ENCODE data around the gene SPARC.

Gene SPARC

DNA sequence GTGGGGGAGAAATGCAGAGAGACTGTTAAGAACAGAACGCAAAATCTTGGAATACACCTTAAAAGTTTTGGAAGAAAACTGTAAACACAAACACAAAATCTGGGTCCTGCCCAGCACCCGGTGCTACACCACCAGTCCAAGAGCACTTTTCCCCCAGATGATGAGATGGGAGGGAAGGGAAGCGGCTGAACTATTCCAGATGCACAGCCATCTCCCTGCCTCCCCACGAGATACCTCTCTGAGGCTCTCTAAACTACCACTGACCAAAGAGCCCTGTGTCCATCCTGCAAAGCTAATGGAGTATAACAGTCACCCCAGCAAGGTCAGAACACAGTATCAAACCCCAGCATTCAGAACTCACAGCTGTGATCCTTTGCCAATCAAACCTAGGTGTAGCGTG lies 8.0 kb downstream of the SPARC start:
- no peak for DNase-seq (ENCODE audit: low read depth in 2 of 2)

DNA sequence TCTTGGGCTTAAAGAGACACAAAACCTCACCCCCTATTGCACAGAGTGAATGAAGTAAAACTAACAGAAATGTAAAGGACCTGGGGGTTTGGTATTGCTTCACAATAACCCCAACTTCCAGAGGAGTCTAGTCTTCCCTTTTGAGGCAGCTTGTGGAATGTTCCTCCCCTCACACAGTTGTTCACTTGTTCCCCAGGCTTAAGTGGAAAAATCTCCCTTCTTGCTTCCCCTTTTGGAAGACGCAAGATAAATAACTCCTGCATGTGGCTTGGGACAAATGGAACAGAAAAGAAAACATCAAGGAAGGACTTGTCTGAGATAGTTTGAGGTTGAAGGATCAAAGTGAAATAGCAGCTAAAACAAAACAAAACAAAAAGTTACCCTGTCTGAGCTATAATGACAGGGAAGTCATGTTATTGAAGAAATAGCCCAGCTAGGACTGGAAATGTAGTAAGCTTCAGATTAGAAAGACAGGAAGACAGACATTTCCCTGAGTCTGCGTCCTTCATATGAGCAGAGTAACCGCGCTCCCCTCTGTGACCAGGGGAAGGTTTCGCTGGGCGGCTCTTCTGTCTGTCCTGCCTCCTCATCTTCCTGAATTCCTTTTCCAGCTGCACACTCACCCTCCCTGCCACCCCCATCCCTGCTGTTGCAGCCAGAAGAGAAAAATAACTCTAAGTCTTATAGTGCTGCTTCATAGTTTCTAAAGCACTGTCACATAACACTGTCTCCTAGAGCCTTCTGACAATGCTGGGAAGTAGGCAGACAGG lies 8.8 kb downstream of the SPARC start:
- no peak for DNase-seq (ENCODE audit: low read depth in 2 of 2)

DNA sequence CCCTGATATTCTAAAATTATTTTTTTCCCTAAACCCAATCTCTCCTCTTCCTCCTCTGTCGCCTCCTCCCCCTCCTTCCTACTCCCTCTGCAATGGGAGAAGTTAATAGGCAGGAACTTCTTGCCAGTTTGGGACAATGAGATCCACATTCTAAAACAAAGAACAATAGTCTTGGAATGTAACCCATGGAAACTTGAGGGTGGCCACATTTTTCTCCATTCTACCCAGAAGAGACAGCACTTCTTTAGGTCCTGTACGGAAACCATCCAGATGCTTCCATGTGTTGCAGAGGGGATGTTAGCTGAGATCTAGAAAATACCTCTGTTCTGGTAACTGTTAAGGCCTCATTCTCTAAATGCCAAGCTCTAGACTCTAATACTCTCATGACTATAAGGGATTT lies 10.0 kb downstream of the SPARC start:
- no peak for DNase-seq (ENCODE audit: low read depth in 2 of 2)

DNA sequence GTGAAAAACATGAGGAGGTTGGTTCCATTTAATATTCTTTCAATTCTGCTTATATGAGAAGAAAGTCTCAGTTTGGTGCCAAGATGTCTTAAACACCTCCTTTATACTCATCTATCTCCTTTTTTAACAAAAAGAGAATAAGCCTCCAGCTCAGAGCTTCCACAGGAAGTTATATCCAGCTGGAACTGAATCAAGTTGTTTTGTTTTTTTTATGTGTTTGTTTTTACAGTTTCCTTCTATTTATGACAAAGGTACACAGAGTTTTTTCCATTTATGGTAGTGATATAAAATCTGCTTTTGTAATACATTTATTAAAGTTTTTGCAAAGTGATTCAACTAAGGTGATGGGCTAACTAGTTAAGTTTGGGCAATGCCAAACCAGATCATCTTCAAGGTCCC lies 10.4 kb downstream of the SPARC start:
- no peak for DNase-seq (ENCODE audit: low read depth in 2 of 2)

DNA sequence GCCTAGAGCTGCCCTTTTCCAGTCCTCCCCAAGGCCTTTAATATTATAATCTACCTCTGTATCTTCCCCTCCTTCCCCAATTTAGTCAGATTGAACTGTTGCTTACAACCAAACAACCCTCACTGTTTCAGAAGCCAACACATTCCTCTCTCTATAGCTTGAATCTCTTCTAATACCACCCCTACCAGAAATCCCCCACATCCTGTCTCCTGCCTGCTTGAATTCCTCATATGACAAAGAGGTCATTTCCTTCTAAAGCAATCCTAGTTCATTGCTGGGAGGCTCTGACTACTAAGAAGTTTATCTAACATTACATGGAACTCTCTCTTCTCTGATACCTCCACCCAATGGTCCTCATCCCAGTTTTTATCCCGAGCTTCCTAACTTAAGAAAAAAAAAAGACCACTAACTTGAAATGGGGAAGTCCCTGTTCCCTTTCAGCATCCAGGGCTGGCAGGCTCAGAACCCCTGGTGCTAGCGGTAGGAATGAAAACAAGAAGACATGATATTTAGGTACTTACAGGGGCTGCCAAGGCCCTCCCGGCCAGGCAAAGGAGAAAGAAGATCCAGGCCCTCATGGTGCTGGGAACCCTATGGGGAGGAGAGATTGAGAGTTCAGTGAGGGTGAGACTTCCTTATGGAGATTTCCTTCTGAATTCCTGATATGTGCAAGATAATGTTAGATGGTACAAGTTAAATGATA lies 11.0 kb downstream of the SPARC start:
- DNase-seq (ENCODE audit: low read depth in 2 of 2), result no peak

DNA sequence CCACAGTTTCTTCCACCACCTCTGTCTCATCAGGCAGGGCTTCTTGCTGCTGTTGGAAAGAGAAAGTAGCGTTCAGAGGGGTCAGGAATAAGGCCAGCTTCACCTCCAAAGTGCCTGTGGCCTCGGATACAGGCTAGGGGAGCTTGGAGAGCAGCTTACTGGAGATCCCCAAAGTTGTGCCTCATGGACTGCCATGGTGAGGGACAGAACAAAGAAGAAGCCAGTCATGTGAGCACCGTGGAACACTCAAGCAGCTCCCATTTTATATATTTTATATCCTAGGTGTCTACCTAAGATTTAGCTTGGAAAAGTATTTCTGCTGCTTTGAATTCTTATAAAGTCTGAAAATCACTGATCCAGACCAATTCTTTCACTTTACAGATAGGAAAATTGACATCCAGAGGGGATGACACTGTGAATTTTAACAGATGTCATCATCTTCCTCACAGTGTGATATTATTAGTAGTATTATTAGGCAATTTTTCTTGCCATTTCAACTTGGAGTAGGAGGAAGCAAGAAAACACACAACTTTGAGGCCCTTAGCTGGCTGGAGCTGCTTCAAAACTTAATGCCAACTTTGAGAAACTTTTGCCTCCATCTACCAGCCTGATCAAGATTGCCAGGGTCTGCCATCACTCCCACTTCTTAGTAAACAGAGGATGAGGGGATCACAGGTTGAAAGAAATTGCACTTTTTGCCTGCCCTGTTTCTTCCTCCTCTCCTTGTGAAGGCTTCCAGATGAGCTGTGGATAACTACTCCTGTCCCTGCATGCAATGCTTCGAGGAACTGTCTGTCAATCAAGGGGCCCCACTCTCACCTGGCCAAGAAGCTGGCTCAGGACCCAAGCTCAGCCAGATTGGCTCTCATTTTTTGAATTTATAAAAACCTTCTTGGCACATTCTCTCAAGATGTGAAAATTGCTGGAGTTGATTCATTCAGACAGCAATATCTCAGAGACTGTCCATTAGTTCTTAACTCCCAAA lies 11.8 kb downstream of the SPARC start:
- no peak for DNase-seq (ENCODE audit: low read depth in 2 of 2)

DNA sequence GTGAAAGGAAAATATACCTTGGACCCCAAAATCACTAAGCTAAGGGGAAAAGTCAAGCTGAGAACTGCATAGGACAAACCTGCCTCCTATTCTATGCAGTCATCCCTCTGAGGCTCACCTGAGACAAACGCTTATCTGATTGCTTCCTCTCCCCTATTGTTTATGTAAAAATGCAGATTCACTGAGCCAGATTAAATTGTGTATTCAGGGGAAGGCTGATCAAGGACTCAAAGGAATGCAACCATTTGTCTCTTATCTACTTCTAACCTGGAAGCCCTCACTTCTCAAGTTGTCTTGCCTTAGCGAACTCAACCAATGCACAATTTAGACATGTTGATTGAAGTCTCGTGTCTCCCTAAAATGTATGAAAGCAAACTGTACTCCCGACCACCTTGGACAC lies 13.3 kb downstream of the SPARC start:
- no peak for DNase-seq (ENCODE audit: low read depth in 2 of 2)

DNA sequence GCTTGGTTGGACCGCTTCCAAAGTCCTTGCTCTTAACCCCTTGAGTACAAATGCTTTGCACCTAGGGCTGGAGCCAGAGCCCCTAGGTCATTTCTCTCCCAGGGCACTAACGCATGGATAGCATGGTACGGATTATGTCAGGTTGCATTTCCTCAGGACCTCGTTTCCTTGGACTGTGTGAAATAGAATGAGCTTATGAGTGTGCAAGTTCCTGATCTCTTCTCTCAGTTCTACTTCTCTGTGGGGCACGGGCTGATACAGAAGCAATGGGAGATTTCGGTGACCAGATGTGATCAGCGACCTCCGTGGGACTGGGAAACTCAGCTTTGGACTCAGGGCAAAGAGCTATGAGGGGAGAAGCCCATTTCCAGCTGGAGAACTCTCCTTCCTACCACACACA lies 14.2 kb downstream of the SPARC start:
- DNase-seq (ENCODE audit: low read depth in 2 of 2), result no peak

DNA sequence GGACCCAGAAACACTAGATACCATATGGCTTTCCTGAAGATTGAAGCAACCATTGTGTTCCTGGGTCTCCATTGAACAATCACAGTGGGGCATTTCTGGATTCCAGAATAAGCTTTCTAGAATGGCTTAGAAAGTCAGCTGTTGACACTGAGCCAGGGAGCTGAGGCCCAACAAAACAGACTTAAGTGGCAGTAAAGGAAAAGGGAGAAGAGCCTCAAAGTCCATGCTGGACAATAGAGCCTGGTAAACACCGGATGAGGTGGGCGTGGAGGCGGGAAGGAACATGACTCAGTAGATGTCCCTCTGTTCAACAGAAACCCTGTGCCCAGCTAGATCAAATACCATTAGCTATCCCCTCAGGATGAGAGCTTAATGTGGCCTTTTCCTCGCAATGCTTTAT lies 14.8 kb downstream of the SPARC start:
- DNase-seq (ENCODE audit: low read depth in 2 of 2), result no peak

DNA sequence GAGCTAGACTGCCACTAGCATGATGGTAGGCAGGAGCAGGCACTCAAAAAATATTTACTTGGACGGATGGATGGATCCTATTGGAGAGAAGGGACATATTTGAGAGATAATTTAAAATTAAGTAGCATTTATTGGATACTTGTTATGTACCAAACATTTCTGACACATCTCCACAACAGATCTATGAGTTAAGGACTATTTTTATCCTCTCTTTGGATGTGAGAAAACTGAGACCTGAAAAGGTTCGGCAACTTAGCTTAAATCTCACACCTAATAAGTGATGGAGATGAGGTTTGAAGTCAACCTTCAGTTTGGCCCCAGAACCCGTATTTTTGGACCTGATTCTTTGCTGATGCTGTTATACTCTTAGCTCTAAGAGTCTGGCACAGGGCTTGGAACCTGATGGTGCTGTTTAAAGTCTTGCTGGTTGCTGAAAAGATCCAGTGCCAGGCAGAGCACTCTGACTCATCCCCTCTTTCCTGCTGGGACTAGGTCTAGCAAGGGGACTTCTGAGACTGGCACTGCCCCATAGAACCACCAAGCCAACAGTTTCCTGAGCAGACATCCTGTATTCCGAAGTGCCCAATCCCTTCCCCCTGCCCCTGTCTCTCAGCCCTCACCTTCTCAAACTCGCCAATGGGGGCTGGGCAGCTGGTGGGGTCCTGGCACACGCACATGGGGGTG lies 15.6 kb downstream of the SPARC start:
- DNase-seq (ENCODE audit: low read depth in 2 of 2), result no peak

DNA sequence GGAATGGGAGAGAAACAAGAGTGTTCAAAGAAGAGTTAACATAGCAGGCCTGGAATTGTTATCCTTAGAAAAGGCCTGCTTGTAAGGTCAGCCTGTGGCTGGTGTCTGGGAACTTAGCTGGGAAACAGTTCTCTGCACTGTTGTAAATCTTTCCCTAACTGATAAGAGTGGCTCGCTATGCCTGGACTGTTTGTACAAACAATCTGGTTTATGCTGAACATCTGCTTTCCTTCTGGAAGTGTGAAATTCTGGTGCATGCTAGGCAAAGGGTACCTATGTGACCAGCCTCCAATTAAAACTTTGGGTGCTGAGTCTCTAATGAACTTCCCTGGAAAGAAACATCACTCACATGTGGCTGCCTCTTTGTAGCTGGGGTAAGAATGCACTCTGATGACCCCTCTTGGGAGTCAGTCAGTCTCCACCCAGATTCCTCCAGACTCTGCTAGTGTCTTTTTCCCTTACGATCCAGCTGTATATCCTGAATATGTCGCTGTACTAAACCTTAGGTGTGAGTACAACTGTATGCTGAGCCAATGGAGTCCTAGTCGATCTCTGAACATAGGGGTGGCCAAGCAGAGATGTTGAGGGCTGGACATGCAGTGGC lies 16.5 kb downstream of the SPARC start:
- no peak for DNase-seq (ENCODE audit: low read depth in 2 of 2)

DNA sequence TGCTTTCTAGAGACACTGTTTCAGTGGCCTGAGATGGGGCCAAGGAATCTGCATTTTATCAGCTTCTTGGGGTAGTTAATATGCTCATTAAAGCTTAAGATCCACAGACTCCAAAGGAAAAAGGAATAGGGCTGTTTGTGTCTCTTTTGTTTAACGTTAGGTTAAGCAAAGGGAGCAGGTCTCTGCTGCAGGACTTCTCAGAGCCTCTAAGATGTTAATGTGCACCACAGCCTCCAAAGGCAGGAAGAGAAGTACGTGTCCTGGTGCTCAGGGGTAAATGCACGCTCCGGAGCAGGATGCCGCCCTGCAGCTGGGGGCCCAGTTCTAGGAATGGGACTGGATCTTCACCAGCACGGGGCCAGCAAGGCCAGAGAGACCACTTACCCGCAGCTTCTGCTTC lies 19.6 kb downstream of the SPARC start:
- DNase-seq (ENCODE audit: low read depth in 2 of 2), result no peak

DNA sequence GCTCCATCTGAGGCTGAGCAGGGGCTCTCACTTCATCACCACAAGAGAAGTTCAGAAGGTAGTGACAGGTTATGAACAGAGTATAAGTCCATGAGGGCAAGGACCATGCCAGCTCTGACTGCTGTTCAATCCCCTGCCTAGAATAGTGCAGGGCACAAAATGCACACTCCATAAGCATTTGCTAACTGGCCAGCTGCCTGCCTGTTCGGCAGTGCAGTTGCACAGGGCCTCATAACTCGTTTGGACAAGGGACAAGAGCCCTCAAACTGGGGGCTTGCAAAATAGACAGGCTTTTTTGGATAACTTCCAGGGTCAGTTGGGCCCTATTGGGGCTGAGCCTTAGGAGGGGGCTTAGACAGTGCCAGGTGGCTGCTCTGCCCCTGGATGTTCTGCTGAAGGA lies 21.1 kb downstream of the SPARC start:
- DNase-seq (ENCODE audit: low read depth in 2 of 2), result no peak

DNA sequence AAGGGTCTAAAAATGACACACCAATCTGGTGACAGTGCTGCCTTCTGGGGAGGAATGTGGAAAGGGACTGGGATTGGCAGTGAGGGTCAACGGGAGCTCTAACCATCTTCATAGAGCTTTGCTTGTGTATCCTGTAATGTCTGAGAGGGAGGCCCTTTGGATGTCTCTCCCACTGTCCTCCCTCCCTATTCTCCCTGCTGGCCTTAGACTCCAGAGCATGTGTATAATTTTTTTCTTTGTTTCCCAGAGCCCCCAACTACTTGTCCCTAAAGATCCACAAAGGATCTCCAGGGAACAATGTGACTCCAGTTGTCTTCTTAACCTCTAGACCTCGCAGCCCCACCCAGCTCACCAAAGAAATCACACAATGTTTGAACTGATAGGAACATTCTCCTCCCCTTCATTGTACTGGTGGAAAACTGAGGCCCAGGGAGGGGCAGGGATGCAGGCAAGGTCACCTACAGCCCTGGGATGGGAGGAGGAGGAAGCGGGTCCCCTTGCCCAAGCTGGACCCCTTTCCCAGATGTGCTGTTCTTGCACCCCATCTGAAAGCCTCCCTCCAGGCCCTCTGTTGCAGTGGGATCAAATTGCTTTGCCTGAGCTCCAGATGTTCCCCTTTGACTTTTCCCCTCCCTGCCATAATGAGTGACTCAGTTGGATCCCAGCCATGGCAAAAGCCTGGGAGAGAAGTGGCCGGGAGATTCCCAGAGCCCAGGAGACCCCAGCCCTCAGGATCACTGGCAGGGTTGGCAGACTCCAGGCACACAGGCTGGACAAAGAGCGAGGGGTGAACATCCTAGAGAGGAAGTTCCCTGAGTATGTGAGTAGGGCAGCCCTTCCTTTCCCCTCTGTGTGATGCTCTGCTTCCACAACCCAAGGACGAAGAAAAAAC lies 21.8 kb downstream of the SPARC start:
- no peak for DNase-seq (ENCODE audit: low read depth in 2 of 2)

DNA sequence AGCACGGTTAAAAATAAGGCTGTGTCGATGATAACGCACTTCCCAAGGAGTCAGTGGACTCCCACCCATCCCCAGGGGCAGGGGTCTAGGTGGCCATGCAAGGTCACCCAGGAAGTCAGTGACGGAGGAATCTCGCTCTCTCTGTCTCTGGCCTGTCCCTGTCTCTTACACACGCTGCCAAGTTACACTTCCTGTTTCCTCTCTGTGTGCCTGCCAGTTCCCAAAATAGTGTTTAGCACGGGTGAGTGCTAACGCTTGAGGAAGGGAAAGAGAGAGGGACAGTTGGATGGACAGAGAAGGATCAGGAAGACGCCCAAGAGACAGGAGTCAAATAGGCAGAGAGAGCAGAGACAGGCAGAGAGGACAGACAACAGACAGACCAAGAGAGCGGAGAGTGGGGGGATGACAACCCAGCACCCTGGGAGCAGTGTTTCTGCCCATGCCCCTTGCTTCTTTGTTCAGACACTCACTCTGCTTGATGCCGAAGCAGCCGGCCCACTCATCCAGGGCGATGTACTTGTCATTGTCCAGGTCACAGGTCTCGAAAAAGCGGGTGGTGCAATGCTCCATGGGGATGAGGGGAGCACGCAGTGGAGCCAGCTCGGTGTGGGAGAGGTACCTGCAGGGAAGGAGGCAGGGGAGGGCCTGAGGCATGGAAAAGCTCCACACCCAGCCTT lies 23.0 kb downstream of the SPARC start:
- DNase-seq (ENCODE audit: low read depth in 2 of 2), result no peak

DNA sequence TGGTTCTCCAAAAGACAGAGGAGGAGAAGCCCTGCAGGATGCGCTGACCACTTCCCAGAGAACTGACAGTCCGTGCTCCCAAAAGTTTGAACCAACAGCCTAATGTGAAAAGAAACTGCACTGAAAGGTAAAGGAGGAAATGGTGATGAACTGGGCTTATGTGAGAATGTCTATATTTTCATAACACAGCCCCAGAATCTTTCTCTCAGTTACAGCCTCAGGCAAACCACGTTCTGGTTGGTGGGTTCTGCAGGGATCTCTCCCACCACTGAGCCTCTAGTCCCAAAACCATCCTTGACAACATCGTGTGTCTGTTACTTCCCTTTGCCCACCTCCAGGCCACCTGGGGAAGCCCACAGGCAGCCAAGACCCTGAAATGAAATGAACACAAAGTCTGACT lies 23.9 kb downstream of the SPARC start:
- DNase-seq (ENCODE audit: low read depth in 2 of 2), result no peak

DNA sequence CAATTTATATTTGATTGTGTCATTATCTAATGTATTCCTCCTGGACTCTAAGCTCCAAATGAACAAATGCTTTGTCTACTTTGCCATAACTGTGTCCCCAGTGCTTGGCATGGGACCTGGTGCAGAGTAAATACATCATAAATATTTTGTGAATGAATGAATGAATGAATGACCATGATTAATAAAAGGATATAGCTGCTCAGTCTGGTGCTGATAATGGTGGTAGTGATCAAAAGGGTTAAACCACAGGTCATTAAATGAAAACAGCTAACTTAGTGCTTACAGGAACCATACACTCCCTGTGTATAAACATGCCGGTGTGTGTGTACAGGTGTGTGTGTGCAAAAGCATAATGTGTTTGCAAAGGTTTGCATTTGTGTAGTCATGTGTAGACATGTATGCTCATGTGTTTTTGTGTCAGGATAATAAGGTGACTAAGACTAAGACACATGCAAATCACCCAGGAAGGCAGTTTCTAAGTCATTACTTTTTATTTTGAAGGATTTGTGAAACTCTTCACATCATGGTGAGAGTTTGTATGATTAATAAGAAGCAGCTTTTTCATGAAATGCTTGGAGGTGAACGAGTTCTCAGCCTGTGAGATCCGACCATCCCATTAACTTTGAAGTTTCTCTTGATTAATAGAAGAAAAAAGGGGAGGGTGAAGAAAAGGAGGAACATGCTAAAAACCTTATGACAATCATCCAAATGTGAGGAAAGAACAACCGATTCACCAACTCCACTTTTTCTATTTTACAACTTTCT lies 24.6 kb downstream of the SPARC start:
- no peak for DNase-seq (ENCODE audit: low read depth in 2 of 2)

DNA sequence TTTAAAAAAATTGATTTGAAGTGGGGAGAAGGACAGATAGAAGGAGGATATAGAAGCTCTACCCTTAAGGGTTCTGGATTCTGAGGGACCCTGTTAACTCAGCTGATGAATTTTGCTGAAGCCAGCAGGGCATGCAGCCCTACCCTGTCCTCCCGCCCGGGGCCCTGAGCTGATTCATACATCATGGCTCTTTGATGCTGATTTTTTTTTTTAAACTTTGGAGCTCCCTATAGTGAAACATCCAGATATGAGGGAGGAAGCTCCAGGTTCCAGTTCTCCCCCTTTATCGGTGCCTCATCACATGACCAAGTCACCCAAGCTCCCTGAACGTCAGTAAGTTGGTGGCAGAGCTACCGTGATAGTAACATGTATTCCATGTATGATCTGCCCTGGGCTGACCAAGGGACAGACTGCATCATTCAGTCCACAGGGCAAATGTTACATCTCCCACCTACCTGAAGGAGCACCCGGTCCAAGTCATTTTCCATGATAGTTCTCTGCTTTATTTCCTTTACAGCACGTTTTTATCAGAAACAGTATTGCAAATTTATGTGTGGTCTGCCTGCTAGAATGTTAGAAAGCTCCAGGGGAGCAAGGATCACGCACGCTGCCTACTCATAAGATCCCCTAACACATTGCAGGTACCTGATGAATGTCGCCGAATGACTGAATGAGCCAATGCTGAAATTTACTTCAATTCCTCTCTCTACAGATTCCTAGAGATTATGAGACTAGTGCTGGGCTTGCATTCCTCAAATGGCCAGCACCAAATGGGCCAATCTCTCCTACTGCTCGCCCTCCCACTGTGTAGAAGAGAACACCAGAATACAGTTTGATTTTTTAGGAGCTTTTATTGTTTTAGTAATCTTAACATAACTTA lies 25.9 kb downstream of the SPARC start:
- DNase-seq (ENCODE audit: low read depth in 2 of 2), result no peak

Measured in stimulated activated CD4-positive, alpha-beta T cell treated with anti-CD3 and anti-CD28 coated beads, Interleukin-1b, Interleukin-23, amount 100 ng/mL, for 4 hours (primary cell).